ENCODE measurements around the gene PCYT1B.

GRCh38 chrX:24682739-24683432, 35.7 kb upstream of the PCYT1B start:
- TF ChIP-seq EP300 (IDR thresholded peaks at IDR 0.05) (no peak), CTCF (IDR thresholded peaks at IDR 0.05) (no peak), POLR2A (IDR thresholded peaks at IDR 0.05; ENCODE audit: low read depth) (no peak)
